ENCODE measurements around the gene IMMT.
"Not testable (repeated sequence)": the region's sequence is repeated elsewhere in the genome, so short reads cannot be mapped to it uniquely, and the experiment has no call there.

Gene IMMT

GRCh38 chr2:86203614-86204013 is 8.4 kb upstream of the IMMT start:
- FAIRE-seq (no peak), DNase-seq (ENCODE audit: insufficient read length, low spot score) (no peak)
- no peak for TF ChIP-seq PAX5 (IDR thresholded peaks at IDR 0.05; ENCODE audit: insufficient read depth, low read length, severe bottlenecking)
- no peak for TF ChIP-seq POU2F2 (IDR thresholded peaks at IDR 0.05; ENCODE audit: low read depth, low read length)

DNA sequence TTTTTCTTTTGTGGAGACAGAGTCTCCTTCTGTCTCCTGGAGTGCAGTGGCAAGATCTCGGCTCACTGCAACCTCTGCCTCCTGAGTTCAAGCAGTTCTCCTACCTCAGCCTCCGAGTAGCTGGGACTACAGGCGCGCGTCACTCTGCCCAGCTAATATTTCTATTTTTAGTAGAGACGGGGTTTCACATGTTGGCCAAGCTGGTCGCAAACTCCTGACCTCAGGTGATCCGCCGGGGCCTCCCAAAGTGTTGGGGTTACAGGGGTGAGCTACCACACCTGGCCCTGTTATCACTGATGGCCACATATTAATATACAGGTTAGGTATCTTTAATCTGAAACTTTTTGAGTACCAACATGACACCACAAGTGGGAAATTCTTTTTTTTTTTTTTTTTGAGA is 7.4 kb upstream of the IMMT start:
- DNase-seq (ENCODE audit: insufficient read length, low spot score): no peak
- TF ChIP-seq TAF1 (IDR thresholded peaks at IDR 0.05; ENCODE audit: low read depth, low read length) (no peak), POLR2AphosphoS5 (IDR thresholded peaks at IDR 0.05; ENCODE audit: low read depth, low read length) (no peak), PAX5 (IDR thresholded peaks at IDR 0.05; ENCODE audit: insufficient read depth, low read length, severe bottlenecking) (no peak)
- FAIRE-seq: no peak

- DNase-seq (ENCODE audit: insufficient read length, low spot score) (no peak), FAIRE-seq (no peak)
- no peak for TF ChIP-seq PAX5 (IDR thresholded peaks at IDR 0.05; ENCODE audit: insufficient read depth, low read length, severe bottlenecking)
- no peak for TF ChIP-seq TAF1 (IDR thresholded peaks at IDR 0.05; ENCODE audit: low read depth, low read length)
- TF ChIP-seq SPI1 (IDR thresholded peaks at IDR 0.05; ENCODE audit: low read depth, low read length): no peak
- TF ChIP-seq POLR2A (IDR thresholded peaks at IDR 0.05; ENCODE audit: low read depth, low read length): no peak
- no peak for TF ChIP-seq POLR2AphosphoS5 (IDR thresholded peaks at IDR 0.05; ENCODE audit: low read depth, low read length)
- no peak for TF ChIP-seq POU2F2 (IDR thresholded peaks at IDR 0.05; ENCODE audit: low read depth, low read length)
These were observed 7.1 kb upstream of the IMMT start for GRCh38 chr2:86202336-86202692.

DNA sequence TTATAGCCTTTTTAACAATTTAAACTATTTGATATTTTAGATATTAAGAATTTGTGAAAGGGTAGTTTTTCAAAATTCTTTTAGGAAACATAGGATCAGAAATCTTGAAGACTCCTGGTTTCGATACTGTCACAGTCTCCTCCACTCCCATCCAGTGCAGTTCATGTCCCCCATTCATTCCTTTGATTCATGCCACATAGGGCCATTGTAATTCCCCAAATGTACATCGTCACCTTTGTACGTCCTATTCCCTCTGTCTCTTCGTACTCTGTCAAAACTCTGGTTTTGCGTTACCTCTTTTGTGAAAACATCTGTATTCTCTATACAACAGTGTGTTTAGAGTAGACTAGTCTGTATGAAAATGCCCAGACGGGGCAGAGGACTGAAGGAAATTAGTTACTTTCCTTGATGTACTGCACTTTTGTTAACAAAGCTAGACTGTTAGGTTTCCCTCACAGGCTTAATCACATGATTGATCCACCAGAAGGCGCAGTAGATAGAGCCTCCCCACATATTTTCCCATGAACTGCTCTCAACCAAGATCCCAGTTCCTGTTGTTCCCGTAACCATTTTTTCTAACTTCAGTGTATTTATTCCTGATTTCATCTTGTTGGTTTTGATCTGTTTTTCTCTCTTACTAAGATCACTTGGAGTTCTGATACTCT is 6.5 kb upstream of the IMMT start:
- FAIRE-seq: no peak
- TF ChIP-seq POU2F2 (IDR thresholded peaks at IDR 0.05; ENCODE audit: low read depth, low read length) (no peak), POLR2A (IDR thresholded peaks at IDR 0.05; ENCODE audit: low read depth, low read length) (no peak), POLR2AphosphoS5 (IDR thresholded peaks at IDR 0.05; ENCODE audit: low read depth, low read length) (no peak), PAX5 (IDR thresholded peaks at IDR 0.05; ENCODE audit: insufficient read depth, low read length, severe bottlenecking) (no peak), TAF1 (IDR thresholded peaks at IDR 0.05; ENCODE audit: low read depth, low read length) (no peak), SPI1 (IDR thresholded peaks at IDR 0.05; ENCODE audit: low read depth, low read length) (no peak)
- DNase-seq (ENCODE audit: insufficient read length, low spot score): no peak

DNA sequence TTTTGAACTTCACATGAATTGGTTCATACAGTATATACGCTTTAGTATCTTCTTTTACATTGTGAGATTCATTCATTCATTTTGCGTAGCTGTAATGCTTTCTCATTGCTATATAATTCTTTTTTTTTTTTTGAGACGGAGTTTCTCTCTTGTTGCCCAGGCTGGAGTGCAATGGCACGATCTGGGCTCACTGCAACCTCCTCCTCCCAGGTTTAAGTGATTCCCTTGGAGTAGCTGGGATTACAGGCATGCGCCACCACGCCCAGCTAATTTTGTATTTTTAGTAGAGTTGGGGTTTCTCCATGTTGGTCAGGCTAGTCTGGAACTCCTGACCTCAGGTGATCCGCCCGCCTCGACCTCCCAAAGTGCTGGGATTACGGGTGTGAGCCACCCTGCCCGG is 5.3 kb upstream of the IMMT start:
- not testable (repeated sequence) for FAIRE-seq; DNase-seq (ENCODE audit: insufficient read length, low spot score)

GRCh38 chr2:86199834-86200177 is 4.5 kb upstream of the IMMT start:
- no peak for FAIRE-seq
- TF ChIP-seq POLR2A (IDR thresholded peaks at IDR 0.05; ENCODE audit: low read depth, low read length) (no peak), POLR2AphosphoS5 (IDR thresholded peaks at IDR 0.05; ENCODE audit: low read depth, low read length) (no peak), TAF1 (IDR thresholded peaks at IDR 0.05; ENCODE audit: low read depth, low read length) (no peak), PAX5 (IDR thresholded peaks at IDR 0.05; ENCODE audit: insufficient read depth, low read length, severe bottlenecking) (no peak), SPI1 (IDR thresholded peaks at IDR 0.05; ENCODE audit: low read depth, low read length) (no peak), POU2F2 (IDR thresholded peaks at IDR 0.05; ENCODE audit: low read depth, low read length) (no peak)
- no peak for DNase-seq (ENCODE audit: insufficient read length, low spot score)

GRCh38 chr2:86195808-86196387 is 636 bp upstream of the IMMT start:
- no peak for TF ChIP-seq TAF1 (IDR thresholded peaks at IDR 0.05; ENCODE audit: low read depth, low read length)
- 0 out of 2 replicates have a peak, but pooled peaks have one; percentile 1 for TF ChIP-seq SPI1 (IDR thresholded peaks at IDR 0.05; ENCODE audit: low read depth, low read length)

GRCh38 chr2:86194751-86195054 is 559 bp downstream of the IMMT start:
- FAIRE-seq (no peak), DNase-seq (ENCODE audit: insufficient read length, low spot score) (no peak)
- TF ChIP-seq POLR2A (IDR thresholded peaks at IDR 0.05; ENCODE audit: low read depth, low read length): no peak
- TF ChIP-seq POU2F2 (IDR thresholded peaks at IDR 0.05; ENCODE audit: low read depth, low read length): no peak
- TF ChIP-seq TAF1 (IDR thresholded peaks at IDR 0.05; ENCODE audit: low read depth, low read length): no peak
- TF ChIP-seq SPI1 (IDR thresholded peaks at IDR 0.05; ENCODE audit: low read depth, low read length): no peak
- TF ChIP-seq POLR2AphosphoS5 (IDR thresholded peaks at IDR 0.05; ENCODE audit: low read depth, low read length): no peak
- no peak for TF ChIP-seq PAX5 (IDR thresholded peaks at IDR 0.05; ENCODE audit: insufficient read depth, low read length, severe bottlenecking)

More at GRCh38 chr2:86195808-86196387, 636 bp upstream of the IMMT start:
- DNase-seq (ENCODE audit: insufficient read length, low spot score): no peak
- no peak for FAIRE-seq

- DNase-seq (ENCODE audit: insufficient read length, low spot score) (no peak), FAIRE-seq (no peak)
- TF ChIP-seq SPI1 (IDR thresholded peaks at IDR 0.05; ENCODE audit: low read depth, low read length) (no peak), TAF1 (IDR thresholded peaks at IDR 0.05; ENCODE audit: low read depth, low read length) (no peak), POLR2A (IDR thresholded peaks at IDR 0.05; ENCODE audit: low read depth, low read length) (no peak), POU2F2 (IDR thresholded peaks at IDR 0.05; ENCODE audit: low read depth, low read length) (no peak)
These were observed 1.2 kb downstream of the IMMT start for GRCh38 chr2:86193901-86194567.

DNA sequence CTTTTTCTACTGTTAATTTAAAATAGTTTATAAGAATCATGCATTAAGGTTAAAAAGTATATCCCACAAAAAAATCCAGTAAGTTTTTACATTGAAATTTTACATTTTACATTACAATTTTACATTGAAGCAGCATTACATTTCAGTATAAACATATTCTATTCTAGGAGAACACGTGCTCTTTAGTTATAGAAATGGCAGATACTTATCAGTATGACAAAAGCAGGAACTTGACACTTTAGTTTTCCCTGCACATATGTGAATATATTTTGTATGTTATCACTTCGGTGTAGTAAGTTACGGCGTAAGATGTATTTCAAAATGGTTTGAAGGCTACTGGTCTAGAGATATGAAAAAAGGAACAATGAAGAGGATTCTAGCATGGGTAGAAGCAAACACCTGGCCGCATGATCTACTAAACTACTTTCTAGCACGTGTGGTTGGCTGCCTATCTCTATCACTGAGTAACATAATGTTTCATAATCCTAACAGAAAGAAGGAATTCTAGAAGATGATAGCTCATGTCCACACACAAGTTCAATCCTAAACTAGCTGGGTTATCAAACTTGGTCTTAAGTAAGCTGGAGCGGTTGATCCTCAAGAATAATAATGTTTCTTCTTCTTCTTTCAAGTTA is 5.4 kb downstream of the IMMT start:
- DNase-seq (ENCODE audit: insufficient read length, low spot score) (no peak), FAIRE-seq (no peak)
- TF ChIP-seq POU2F2 (IDR thresholded peaks at IDR 0.05; ENCODE audit: low read depth, low read length) (no peak), POLR2A (IDR thresholded peaks at IDR 0.05; ENCODE audit: low read depth, low read length) (no peak), TAF1 (IDR thresholded peaks at IDR 0.05; ENCODE audit: low read depth, low read length) (no peak), PAX5 (IDR thresholded peaks at IDR 0.05; ENCODE audit: insufficient read depth, low read length, severe bottlenecking) (no peak), POLR2AphosphoS5 (IDR thresholded peaks at IDR 0.05; ENCODE audit: low read depth, low read length) (no peak), SPI1 (IDR thresholded peaks at IDR 0.05; ENCODE audit: low read depth, low read length) (no peak)

All from GM12891 (cell line).